ENCODE data around the gene CDC42BPG.

The CDC42BPG gene

GRCh38 chr11:64805481-64805880 is 39.0 kb downstream of the CDC42BPG start:
- no peak for DNase-seq (ENCODE audit: low read depth)

- no peak for DNase-seq (ENCODE audit: low read depth)
These were observed 39.9 kb downstream of the CDC42BPG start for GRCh38 chr11:64804346-64805210.

- DNase-seq (ENCODE audit: low read depth), result no peak
These were observed 40.6 kb downstream of the CDC42BPG start for GRCh38 chr11:64803846-64804345.

GRCh38 chr11:64803158-64803845 is 41.2 kb downstream of the CDC42BPG start, which contains the start of gene MAP4K2:
MAP4K2 (minus strand) TSS chr11:64803214; CDS start chr11:64803149, 65 bp downstream.
- peak; percentile 81 for DNase-seq (ENCODE audit: low read depth)

- peak; percentile 17 for DNase-seq (ENCODE audit: low read depth)
These were observed 41.9 kb downstream of the CDC42BPG start for GRCh38 chr11:64802370-64803157.

- DNase-seq (ENCODE audit: low read depth), result no peak
These were observed 42.7 kb downstream of the CDC42BPG start for GRCh38 chr11:64801561-64802369.

- DNase-seq (ENCODE audit: low read depth), result no peak
These were observed 43.3 kb downstream of the CDC42BPG start for GRCh38 chr11:64801158-64801464.

- no peak for DNase-seq (ENCODE audit: low read depth)
These were observed 43.9 kb downstream of the CDC42BPG start for GRCh38 chr11:64800303-64801157.

- no peak for DNase-seq (ENCODE audit: low read depth)
These were observed 44.7 kb downstream of the CDC42BPG start for GRCh38 chr11:64799623-64800302.

- no peak for DNase-seq (ENCODE audit: low read depth)
These were observed 45.2 kb downstream of the CDC42BPG start for GRCh38 chr11:64799256-64799622.

GRCh38 chr11:64796757-64797541 is 47.5 kb downstream of the CDC42BPG start:
- DNase-seq (ENCODE audit: low read depth), result no peak

GRCh38 chr11:64796047-64796756 is 48.3 kb downstream of the CDC42BPG start:
- DNase-seq (ENCODE audit: low read depth), result no peak

- no peak for DNase-seq (ENCODE audit: low read depth)
These were observed 49.9 kb downstream of the CDC42BPG start for GRCh38 chr11:64794526-64794925.

- DNase-seq (ENCODE audit: low read depth), result no peak
These were observed 50.9 kb downstream of the CDC42BPG start for GRCh38 chr11:64793271-64794160.

GRCh38 chr11:64792482-64792881 is 52.0 kb downstream of the CDC42BPG start:
- DNase-seq (ENCODE audit: low read depth), result no peak

- no peak for DNase-seq (ENCODE audit: low read depth)
These were observed 52.6 kb downstream of the CDC42BPG start for GRCh38 chr11:64791781-64792291.

All from activated T-cell treated with anti-CD3 and anti-CD28 coated beads for 24 hours (primary cell).